ENCODE results near the gene FUCA2.
"Not testable (repeated sequence)": the region's sequence is repeated elsewhere in the genome, so short reads cannot be mapped to it uniquely, and the experiment has no call there.

The FUCA2 gene

DNA sequence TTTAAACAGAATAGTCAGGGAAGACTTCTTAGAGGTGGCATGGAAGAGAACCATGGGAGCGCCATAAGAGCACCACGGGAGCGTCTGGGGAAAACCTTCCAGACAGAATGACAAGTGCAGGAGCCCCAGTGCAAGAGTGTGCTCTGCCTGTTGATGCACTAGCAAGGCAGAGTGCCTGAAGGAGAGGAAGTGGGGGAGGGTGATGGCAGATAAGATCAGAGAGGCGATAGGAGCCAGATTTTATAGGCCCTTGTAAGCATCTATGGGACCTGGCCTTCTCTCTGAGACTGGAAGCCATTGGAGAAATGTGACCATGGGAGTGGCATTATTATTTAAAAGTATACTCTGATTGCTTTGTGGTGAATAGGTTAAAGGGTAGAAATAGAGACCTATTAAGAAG, 13.1 kb downstream of the FUCA2 start:
- DNase-seq (ENCODE audit: low read depth in 2 of 2) = no peak

DNA sequence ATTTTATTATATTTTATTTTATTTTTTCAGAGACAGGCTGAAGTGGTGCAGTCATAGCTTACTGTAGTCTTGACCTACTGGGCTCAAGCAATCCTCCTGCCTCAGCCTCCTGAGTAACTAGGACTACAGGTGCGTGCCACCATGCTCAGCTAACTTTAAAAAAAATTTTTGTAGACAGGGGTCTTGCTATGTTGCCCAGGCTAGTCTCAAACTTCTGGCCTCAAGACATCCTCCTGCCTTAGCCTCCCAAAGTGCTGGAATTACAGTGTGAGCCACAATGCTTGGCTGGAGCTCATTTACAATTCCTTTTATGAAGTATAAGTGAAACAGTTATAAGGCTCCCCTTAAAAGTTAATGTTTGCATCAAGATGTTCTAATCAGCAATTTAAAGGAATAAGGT, 14.5 kb downstream of the FUCA2 start:
- DNase-seq (ENCODE audit: low read depth in 2 of 2) = no peak

DNA sequence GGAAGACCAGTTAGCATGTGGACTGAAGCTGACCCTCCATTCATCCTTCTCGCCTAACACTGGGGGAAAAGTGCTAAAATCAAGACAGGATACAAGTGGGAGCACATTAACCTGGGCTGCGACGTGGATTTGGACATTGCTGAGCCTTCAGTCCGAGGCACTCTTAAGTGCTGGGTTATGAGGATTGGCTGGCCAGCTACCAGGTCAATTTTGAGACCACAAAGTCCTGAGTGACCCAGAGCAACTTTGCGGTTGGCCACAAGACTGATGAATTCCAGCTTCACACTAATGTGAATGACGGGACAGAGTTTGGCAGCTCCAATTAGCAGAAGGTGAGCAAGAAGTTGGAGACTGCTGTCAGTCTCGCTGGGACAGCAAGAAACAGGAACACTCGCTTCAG, 20.7 kb downstream of the FUCA2 start:
- no peak for DNase-seq (ENCODE audit: low read depth in 2 of 2)

DNA sequence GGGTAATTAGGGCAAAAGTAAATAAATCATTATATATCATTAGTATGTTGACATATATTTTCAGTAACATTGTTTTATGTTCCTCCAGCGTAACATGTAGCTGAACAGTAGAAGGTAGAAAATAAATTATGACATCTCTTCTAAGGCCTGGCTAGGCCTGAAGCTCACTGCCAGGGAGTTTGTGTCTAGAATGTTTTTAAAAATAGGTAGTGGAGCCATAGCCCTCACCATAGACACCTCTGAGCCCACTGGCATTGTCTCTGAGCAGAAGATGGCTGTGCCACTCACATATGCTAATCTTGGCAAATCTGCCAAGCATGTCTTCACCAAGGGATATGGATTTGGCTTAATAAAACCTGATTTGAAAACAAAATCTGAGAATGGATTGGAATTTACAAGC, 21.3 kb downstream of the FUCA2 start:
- DNase-seq (ENCODE audit: low read depth in 2 of 2) = no peak

DNA sequence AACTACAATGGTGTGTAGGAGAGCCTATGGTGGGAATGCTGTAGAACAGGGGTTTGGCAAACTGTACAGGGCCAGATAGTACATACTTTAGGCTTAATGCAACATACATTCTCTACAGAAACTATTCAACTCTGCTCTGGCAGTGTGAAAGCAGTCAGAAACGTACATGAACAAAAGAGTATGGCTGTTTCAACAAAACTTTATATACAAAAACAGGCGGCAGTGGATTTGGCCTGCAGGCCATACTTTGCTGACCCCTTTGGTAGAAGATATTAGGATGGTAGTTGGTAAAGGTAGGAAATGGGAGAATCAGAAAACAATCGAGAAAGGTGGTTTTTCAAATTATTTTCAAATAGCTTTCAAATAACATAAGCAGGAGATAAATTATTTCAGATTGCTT, 24.8 kb downstream of the FUCA2 start:
- no peak for DNase-seq (ENCODE audit: low read depth in 2 of 2)

DNA sequence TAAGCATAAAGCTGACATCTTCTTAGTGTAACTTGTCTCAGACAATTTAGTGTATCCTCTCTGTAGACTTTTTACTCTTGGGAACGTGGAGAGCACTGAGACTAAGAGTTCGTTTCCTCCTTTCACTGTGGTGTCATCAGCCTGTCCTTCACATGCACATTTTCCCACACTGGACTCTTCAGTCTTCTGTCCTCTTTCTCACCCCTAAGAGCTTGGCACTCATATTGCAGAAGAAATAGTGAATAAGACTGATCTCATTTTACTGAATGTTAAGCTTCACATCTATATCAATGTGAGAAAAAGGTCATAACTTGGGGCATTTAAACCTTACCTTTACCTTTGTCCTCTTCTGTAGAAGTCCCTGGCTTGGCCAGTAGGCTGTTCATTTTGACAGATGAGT, 25.6 kb downstream of the FUCA2 start:
- DNase-seq (ENCODE audit: low read depth in 2 of 2) = no peak

DNA sequence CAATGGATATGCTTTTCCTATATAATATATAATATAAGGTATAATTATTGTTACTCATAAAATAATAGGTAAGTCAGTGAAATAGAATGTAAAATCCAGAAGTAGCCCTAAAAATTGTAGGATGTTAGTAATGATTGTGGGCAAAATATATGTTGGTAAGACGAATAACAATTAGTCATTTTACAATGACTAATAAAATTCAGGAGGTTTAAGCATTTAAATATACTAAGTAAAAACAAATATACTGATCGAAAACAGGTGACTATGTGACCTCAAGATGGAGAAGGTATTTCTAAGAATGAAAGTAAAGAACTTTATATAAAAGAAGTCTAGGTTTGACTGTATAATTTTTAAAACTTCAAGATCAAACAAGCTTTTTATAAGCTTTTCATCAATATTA, 28.9 kb downstream of the FUCA2 start:
- no peak for DNase-seq (ENCODE audit: low read depth in 2 of 2)

DNA sequence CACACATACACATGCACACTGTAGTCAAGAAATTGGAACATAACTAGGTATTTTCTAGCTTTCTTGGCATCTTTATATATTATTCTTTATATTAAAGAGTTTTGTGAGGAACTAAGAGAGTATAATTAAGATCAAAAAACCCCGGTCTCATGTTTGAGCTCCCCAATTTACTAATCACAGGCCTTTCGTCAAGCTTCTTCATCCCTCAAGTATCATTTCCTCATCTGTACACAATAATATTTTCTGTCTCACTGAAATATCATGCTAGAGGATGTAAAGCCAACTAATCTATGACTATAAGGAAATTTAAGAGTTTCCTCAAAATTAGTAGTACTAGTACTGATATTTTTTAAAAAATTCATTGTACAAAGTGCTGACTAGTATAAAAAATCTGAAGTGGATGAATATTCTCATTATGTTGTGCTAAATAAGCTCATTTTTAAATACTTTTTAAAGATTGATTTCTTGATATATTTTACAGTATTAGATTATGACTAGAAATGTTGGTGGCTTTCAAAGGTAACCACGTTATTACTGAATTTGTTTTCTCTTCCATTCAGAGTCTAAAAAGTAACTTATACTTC, 32.9 kb downstream of the FUCA2 start:
- DNase-seq (ENCODE audit: low read depth in 2 of 2) = no peak

DNA sequence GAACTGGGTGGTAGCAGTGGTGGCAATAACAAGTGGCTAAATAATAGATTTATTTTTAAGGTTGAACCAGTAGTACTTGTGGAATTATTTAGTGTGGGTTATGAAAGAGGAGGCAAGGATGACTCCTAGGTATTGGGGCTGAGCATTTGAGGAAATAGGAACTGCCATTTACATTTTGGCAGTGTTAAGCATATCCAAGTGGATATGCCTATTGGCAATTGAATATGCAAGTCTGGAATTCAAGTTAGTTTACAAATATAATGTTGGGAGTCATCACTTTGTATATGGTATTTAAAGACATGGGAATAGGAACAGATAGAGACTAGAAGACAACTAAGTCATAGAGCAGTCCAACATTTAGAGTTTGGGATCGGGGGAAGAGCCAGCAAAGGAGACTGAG, 35.0 kb downstream of the FUCA2 start:
- no peak for DNase-seq (ENCODE audit: low read depth in 2 of 2)

DNA sequence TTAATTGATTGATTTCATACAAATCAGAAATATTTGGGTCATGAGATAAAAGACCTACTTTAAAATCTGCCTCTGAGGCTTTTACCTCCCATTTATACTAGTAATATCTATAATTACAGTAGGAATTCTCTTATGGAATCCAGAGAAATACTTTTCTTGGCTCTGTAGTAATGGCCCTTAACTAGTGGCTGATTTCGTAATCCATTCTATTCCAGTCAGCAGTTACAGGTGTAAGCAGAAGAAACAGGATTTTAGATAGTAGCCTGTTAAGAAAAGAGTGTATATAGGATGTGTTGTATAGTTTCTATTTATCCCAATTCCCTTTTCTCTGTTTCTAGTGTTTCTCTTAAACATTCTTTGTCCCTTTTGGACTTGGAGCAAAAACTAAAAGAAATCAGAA, 39.7 kb downstream of the FUCA2 start:
- no peak for DNase-seq (ENCODE audit: low read depth in 2 of 2)

DNA sequence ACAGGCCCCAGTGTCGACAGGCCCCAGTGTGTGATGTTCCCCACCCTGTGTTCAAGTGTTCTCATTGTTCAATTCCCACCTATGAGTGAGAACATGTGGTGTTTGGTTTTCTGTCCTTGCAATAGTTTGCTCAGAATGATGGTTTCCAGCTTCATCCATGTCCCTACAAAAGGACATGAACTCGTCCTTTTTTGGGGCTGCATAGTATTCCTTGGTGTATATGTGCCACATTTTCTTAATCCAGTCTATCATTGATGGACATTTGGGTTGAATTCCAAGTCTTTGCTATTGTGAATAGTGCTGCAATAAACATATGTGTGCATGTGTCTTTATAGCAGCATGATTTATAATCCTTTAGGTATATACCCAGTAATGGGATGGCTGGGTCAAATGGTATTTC, 42.7 kb downstream of the FUCA2 start:
- not testable (repeated sequence) for DNase-seq (ENCODE audit: low read depth in 2 of 2)

DNA sequence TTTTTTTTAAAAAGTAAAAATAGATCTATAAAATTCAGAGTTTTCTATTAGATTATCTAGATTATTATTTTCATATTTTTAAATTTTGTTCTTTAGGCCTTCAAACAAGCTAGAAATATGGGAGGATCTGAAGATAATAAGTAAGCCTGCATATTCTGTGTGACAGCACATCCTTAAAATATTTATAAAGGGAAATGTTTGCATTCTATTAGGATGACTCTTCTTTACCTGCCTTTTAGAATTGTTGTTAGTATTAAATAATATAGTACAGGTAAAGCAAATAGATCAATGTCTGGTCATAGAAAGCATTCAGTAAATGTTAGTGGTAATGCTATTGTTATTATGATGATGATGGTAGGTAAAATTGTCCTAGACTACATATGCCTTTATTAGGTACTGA, 43.5 kb downstream of the FUCA2 start:
- no peak for DNase-seq (ENCODE audit: low read depth in 2 of 2)

DNA sequence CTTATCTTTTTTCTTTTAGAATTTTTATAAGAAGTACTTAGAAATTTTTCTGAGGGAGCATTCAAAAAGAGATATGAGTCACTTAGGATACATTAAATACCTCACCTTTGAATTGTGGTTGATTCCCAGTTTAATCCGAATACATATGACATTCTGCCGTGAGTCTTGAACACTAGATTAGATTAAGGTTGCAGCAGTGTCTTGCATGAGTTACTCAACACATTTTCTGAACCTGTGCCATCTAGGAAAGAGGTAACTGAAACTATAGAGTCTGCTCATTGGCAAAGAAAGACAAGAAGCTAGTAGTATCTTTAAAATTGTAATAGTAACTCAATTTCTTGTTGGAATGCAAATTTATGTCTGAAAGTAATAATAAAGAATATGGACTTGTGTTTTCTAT, 46.0 kb downstream of the FUCA2 start:
- DNase-seq (ENCODE audit: low read depth in 2 of 2) = no peak

DNA sequence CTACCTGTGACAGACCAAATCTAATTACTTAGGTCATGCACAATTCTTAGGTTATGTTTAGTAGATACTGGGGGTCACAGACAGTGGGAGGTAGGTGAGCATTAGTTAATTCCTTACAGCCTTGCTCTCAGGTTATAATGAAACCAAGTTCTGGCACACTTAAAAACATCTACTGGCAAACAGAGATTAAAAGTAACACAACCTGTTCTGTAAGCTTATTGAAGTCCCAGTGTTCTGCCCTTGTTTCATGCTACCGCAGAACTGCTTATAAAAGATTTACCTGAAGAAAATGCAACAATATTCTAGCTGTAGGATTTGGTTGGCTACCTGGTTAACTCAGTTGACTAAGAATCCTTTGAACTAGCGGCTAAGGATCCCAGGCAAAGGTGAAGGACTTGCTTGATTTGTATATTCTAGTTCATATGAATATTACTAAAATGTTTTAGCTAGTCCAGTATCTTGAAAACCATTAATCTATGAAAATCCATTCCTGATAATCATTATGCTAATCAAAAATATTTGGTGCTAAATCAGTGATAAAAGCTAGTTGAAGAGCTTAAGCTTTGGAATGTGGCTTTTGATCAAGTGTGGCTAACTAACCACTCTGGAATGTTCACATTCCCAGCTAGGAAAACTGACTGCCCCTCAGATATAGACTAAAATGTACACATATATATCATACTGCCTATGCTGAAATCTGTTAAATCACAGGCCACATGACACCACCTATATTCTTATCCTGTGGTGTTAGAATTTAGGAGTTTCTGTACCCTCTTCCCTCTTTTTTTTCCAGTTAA, 53.8 kb downstream of the FUCA2 start:
- no peak for DNase-seq (ENCODE audit: low read depth in 2 of 2)

DNA sequence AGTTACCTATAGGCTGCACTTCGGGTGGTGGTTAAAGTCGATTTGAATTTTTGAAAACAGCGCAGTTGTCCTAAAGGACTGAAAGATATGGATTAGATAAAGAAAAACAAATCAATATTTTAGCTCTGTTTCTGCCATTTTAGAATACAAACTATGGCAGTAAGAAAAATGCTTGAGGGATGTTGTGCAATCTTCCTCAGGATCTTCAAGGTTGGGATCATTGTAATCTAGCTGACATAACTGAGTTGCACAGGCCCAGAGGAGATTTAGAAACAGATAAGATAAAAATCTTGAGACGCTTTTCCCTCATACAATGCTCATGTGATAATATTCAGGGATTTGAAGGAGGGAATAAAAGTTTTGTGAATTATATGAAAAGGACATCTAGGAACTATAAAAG, 60.0 kb downstream of the FUCA2 start:
- no peak for DNase-seq (ENCODE audit: low read depth in 2 of 2)

DNA sequence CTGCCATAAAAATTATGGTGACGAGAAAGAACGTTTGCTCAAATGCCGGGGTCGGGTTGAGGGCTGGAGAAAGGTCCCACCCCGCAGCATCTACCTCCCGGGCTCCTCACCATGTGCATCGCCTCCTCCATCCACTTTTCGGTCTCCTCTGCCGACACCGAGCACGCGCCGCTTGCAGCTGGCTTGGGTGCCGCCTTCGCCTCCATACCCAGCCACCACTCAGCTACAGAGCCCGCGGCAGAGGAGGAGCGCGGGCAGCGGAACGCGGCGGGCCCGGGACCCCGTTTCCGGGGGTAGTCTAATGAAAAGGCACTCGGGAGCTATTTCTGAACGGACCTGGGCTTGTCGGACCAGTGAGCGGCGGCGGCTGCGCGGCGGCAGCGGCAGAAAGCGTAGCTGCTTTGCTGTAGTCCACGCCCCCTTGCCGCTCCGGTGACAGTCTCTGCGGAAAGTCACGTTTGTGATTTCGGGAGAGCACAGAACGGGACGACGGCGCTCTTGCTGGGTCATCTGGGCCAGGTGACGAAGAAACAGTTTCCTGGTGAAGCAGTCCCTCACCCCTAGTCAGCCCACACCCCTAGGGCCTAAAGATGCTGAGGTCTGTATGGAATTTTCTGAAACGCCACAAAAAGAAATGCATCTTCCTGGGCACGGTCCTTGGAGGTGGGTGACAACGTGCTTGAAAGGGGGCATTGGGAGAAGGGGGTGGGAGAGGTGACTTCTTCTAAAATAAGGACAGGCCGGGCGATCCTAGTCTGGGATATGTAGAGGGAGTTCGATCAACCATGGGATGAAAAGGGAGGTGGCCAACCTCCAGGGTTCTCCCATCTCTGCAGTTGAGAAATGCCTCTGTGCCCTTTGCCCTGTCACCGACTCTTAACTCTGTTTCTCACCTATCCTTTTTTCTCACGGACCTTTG, 60.8 kb downstream of the FUCA2 start, which contains the start of the genes ADAT2 and PEX3:
Gene ADAT2, minus strand, starts transcription at position 243 of the 919 bp plus-strand sequence. Its CDS starts 37 bp downstream, at position 206.
Gene PEX3, plus strand, starts transcription at position 353 of the 919 bp plus-strand sequence. Its CDS starts 238 bp downstream, at position 591.
- DNase-seq (ENCODE audit: low read depth in 2 of 2) = peak; percentile 91 to 93

DNA sequence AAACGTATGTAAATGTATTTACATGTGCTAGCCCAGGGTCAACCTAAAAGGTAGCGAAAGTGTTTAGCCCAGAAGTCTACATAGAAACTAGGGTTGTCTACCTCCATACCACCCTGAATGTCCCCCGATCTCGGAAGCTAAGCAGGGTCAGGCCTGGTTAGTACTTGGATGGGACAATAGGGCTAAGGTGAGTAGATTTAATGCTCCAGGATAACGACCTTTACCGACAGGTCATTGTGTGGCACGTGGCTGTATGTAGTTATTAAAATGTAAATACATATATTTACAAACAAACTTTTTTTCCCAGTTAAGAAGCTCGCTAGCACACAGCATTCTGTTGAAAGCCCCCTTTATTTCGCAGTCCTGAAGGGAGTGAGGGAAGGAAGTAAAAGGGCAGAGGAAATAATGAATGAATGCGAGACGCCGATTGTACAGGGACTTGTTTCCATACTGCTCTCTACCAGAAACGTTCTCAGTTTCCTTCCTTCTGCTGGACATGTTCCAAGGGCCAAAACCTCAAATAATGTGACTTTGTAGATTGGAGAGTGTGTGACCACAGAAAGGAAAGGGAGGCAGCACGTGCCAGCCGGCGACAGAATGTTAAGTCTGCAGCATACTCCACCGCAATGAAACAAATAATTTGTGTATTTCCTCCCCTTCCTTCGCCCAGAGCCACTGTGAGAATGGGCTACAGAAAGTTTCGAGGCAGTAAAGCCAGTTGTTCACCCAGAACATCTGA, 61.6 kb downstream of the FUCA2 start:
- DNase-seq (ENCODE audit: low read depth in 2 of 2) = no peak

DNA sequence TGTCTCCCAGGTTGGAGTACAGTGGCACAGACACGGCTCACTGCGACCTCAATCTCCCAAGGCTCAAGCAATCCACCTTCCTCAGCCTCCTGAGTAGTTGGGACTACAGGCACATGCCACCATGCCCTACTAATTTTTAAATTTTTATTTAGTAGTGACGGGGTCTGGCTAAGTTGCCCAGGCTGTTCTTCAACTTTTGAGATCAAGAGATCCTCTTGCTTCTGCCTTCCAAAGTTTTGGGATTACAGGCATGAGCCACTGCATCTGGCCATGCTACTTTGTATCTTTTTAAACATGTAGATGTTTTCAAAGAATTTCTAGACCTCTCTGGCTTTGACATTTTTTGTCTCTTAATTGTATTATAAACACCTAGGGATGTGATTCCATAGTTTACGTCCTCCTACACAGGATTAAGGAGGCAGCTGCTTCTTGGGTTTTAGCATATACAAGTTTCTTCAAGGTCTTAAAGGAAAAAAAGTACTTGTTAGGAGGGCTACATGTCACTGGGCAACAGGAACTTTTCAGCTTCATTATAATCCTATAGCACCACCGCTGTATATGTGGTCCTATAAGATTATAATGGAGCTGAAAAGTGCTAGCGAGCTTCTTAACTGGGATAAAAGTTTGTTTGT, 62.3 kb downstream of the FUCA2 start:
- no peak for DNase-seq (ENCODE audit: low read depth in 2 of 2)

DNA sequence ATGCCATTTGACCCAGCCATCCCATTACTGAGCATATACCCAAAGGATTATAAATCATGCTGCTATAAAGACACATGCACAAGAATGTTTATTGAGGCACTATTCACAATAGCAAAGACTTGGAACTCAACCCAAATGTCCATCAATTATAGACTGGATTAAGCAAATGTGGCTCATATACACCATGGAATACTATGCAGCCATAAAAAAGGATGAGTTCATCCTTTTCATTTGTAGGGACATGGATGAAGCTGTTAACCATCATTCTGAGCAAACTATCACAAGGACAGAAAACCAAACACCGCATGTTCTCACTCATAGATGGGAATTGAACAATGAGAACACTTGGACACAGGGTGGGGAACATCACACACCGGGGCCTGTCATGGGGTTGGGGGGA, 63.7 kb downstream of the FUCA2 start:
- not testable (repeated sequence) for DNase-seq (ENCODE audit: low read depth in 2 of 2)

Data from stimulated activated CD4-positive, alpha-beta T cell treated with anti-CD3 and anti-CD28 coated beads, Interleukin-15, amount 100 ng/mL, for 48 hours (primary cell).